HepG2 (cell line): ENCODE results near the gene ATG16L1. TPM values are rescaled to one million over a fixed set of nuclear protein-coding genes. Genes with fewer than 3 reads are reported as not detected.
A peak's percentile ranks its signal among the peaks of the same experiment; 100 is the strongest.

Experiments used
- ADNP ChIP-seq: sonication (generic); formaldehyde crosslinking; IDR thresholded peaks from 2 replicates; pipeline ENCODE4 v1.4.0; 2020; ENCODE audit warnings: missing genetic modification reagents
- CERS6 ChIP-seq: sonication (generic); formaldehyde crosslinking; IDR thresholded peaks from 2 replicates; pipeline ENCODE4 v1.5.0; 2020; ENCODE audit warnings: missing genetic modification reagents
- E2F1 ChIP-seq: sonication (generic); formaldehyde crosslinking; IDR thresholded peaks from 2 replicates; pipeline ENCODE4 v1.5.0; 2020; ENCODE audit warnings: missing genetic modification reagents
- EED ChIP-seq: sonication (generic); formaldehyde crosslinking; IDR thresholded peaks from 2 replicates; pipeline ENCODE4 v1.5.0; 2020; ENCODE audit warnings: mild to moderate bottlenecking, missing genetic modification reagents
- EP300 ChIP-seq, 3 experiments: sonication (generic) in 1 of 3; formaldehyde crosslinking in 1 of 3; IDR thresholded peaks; 2 replicates each; pipeline versions ENCODE4 v1.5.1 to v1.6.1; 2011 to 2020; ENCODE audit warnings: low read depth in 2 of 3, low read length in 2 of 3, borderline replicate concordance in 1 of 3, improper control_type of control experiment in 1 of 3, mild to moderate bottlenecking in 1 of 3, missing genetic modification reagents in 1 of 3, moderate library complexity in 1 of 3
- HMGXB3 ChIP-seq: sonication (generic); formaldehyde crosslinking; IDR thresholded peaks from 2 replicates; pipeline ENCODE4 v1.4.0; 2020; ENCODE audit warnings: missing genetic modification reagents, borderline replicate concordance
- KDM2A ChIP-seq: sonication (generic); formaldehyde crosslinking; IDR thresholded peaks from 2 replicates; pipeline ENCODE4 v1.4.0; 2020; ENCODE audit warnings: low read depth, missing genetic modification reagents, borderline replicate concordance
- KDM4B ChIP-seq: sonication (generic); formaldehyde crosslinking; IDR thresholded peaks from 2 replicates; pipeline ENCODE4 v1.4.0; 2020; ENCODE audit warnings: missing genetic modification reagents
- POLR2G ChIP-seq: fragments of 200-400 bp; formaldehyde crosslinking; IDR thresholded peaks from 2 replicates; pipeline ENCODE4 v1.6.1; 2018; ENCODE audit warnings: mild to moderate bottlenecking, low read depth, low read length, moderate library complexity
- PRPF4 ChIP-seq: fragments of 200-400 bp; formaldehyde crosslinking; IDR thresholded peaks from 2 replicates; pipeline ENCODE4 v1.6.1; 2016; ENCODE audit warnings: low read length, low read depth; ENCODE audit not compliant: poor library complexity, severe bottlenecking
- RARG ChIP-seq: sonication (generic); formaldehyde crosslinking; IDR thresholded peaks from 2 replicates; pipeline ENCODE4 v1.4.0; 2020; ENCODE audit warnings: low read depth, mild to moderate bottlenecking, missing genetic modification reagents
- ZNF597 ChIP-seq: sonication (generic); formaldehyde crosslinking; IDR thresholded peaks from 2 replicates; pipeline ENCODE4 v1.5.0; 2020; ENCODE audit warnings: missing genetic modification reagents
- ZNF7 ChIP-seq: IDR thresholded peaks from 2 replicates; pipeline ENCODE4 v1.6.1; 2016; ENCODE audit warnings: missing biosample characterization, missing genetic modification reagents
- ZNF704 ChIP-seq: sonication (generic); formaldehyde crosslinking; IDR thresholded peaks from 2 replicates; pipeline ENCODE4 v1.8.1; 2023; ENCODE audit warnings: mild to moderate bottlenecking, inconsistent platforms, moderate library complexity, missing genetic modification reagents, borderline replicate concordance
- ZNF784 ChIP-seq: sonication (generic); formaldehyde crosslinking; IDR thresholded peaks from 2 replicates; pipeline ENCODE4 v1.5.1; 2020; ENCODE audit warnings: missing genetic modification reagents, mild to moderate bottlenecking, borderline replicate concordance
- polyA plus RNA-seq, 8 experiments: library from polyadenylated mRNA; depleted of rRNA in 3 of 8; stranded (reverse) in 7 of 8; unstranded in 1 of 8; fragments of >200 nt; fragmentation: Illumina TruSeq in 4 of 8; extraction: Trizol in 4 of 8; gene quantifications; 2 replicates each; pipeline versions ENCODE4 v1.2.1 to v1.2.3, GENCODE V29; 2011 to 2016; ENCODE audit warnings: low read depth in 4 of 8, missing spikeins in 1 of 8, mixed read lengths in 1 of 8; ENCODE audit not compliant: insufficient read depth in 1 of 8
- total RNA-seq, 5 experiments: library from RNA; depleted of rRNA; stranded (reverse); fragments of >200 nt; fragmentation: Illumina TruSeq; extraction: Trizol; gene quantifications; 2 replicates each; pipeline ENCODE4 v1.2.3, GENCODE V29; 2016; ENCODE audit warnings: low read depth in 1 of 5

Gene ATG16L1
- total and polyA plus RNA-seq, 2 of the 13 experiments (the other 11 are each of a cell fraction or from before 2014, with no cell fraction given), result 26.0 to 51.7 TPM

GRCh38 chr2:233251306-233252116 is at the start of gene ATG16L1 (continued):
- TF ChIP-seq PRPF4 (no peak), HMGXB3 (CRISPR knock-in tag) (peak; percentile 94), ZNF704 (CRISPR knock-in tag) (peak; percentile 96), EP300 (IDR thresholded peaks at IDR 0.05; ENCODE audit: low read depth in 2 of 2, low read length in 2 of 2) (peak in 1 of 2 experiments; percentile 51; a peak in 1 of 4 replicates), EP300 (CRISPR knock-in tag; IDR thresholded peaks at IDR 0.05; ENCODE audit: borderline replicate concordance) (no peak; the same call in 1 of the 2 replicates), KDM2A (peak; percentile 95), ZNF784 (CRISPR knock-in tag) (peak; percentile 93; the same call in 1 of the 2 replicates), ZNF597 (CRISPR knock-in tag) (no peak), POLR2G (peak; percentile 93), KDM4B (CRISPR knock-in tag) (peak; percentile 98), E2F1 (CRISPR knock-in tag) (peak; percentile 94), ZNF7 (no peak), CERS6 (CRISPR knock-in tag) (no peak), RARG (CRISPR knock-in tag) (0 out of 2 replicates have a peak, but pooled peaks have one; percentile 63), ADNP (CRISPR knock-in tag) (peak; percentile 99; the same call in 1 of the 2 replicates), EED (CRISPR knock-in tag) (peak; percentile 94)
